ENCODE data around the gene IFTAP. TPM values are rescaled to one million over a fixed set of nuclear protein-coding genes. Genes with fewer than 3 reads are reported as not detected.

Gene IFTAP
- total RNA-seq, 4 donors from 2014 or later, result 23.3 to 46.5 (median 26.1) TPM

- intact Hi-C loops (cut with DNase I), result loop anchor here (5.0 kb wide), 1 partner anchor 53 kb away; the partner anchor contains the start of gene RAG1
- H3K36me3 ChIP-seq, result no peaks in the 10 kb centered on the region
- H3K27ac ChIP-seq (replicated peaks in 1 of 4), result no peak overlapping the region
- no peak for TF ChIP-seq POLR2AphosphoS5 (IDR thresholded peaks at IDR 0.05)
- TF ChIP-seq EP300 (IDR thresholded peaks at IDR 0.05), result no peak
- no peak overlapping the region for H3K4me3 ChIP-seq
- no peak for DNase-seq (ENCODE audit: extremely low spot score)
- peaks cover 15 to 18% (median 17%) of the 10 kb centered on the region in 4 donors for H3K4me1 ChIP-seq
- H3K27me3 ChIP-seq, result no peaks in the 10 kb centered on the region
- H3K9me3 ChIP-seq, result no peaks in the 10 kb centered on the region
These were observed 25.9 kb downstream of the IFTAP start for GRCh38 chr11:36620246-36620645.

- Histone ChIP-seq H3K9me3 (no peaks in the 10 kb centered on the region), H3K4me1 (peaks cover 11 to 18% (median 17%) of the 10 kb centered on the region in 4 donors), H3K27me3 (no peaks in the 10 kb centered on the region), H3K36me3 (no peaks in the 10 kb centered on the region), H3K27ac (replicated peaks in 1 of 4) (no peak overlapping the region), H3K4me3 (no peak overlapping the region)
- intact Hi-C loops (cut with DNase I), result loop anchor here (5.0 kb wide), 1 partner anchor 55 kb away; the partner anchor contains the start of gene RAG1
- 75% methylated on average over 3 of the region's 3 CpGs for WGBS
- no peak for TF ChIP-seq POLR2A (IDR thresholded peaks at IDR 0.05; ENCODE audit: low read depth)
- no peak for TF ChIP-seq EP300 (IDR thresholded peaks at IDR 0.05)
- TF ChIP-seq POLR2AphosphoS5 (IDR thresholded peaks at IDR 0.05), result no peak
- TF ChIP-seq CTCF (IDR thresholded peaks at IDR 0.05), result peak; percentile 26 to 46 (median 40)
- no peak for DNase-seq (ENCODE audit: extremely low spot score)
These were observed 28.3 kb downstream of the IFTAP start for GRCh38 chr11:36622431-36623136.

- Histone ChIP-seq H3K27ac (replicated peaks in 1 of 4) (no peak overlapping the region), H3K4me3 (no peak overlapping the region), H3K4me1 (peaks cover 9 to 18% (median 15%) of the 10 kb centered on the region in 4 donors), H3K9me3 (no peaks in the 10 kb centered on the region), H3K27me3 (no peaks in the 10 kb centered on the region), H3K36me3 (no peaks in the 10 kb centered on the region)
- intact Hi-C loops (cut with DNase I), result loop anchor here (5.0 kb wide), 1 partner anchor 56 kb away; the partner anchor contains the start of gene RAG1
- 91% methylated on average over 5 of the region's 5 CpGs for WGBS
- no peak for DNase-seq (ENCODE audit: extremely low spot score)
- TF ChIP-seq POLR2A (IDR thresholded peaks at IDR 0.05; ENCODE audit: low read depth), result no peak
- no peak for TF ChIP-seq EP300 (IDR thresholded peaks at IDR 0.05)
- no peak for TF ChIP-seq POLR2AphosphoS5 (IDR thresholded peaks at IDR 0.05)
- no peak for TF ChIP-seq CTCF (IDR thresholded peaks at IDR 0.05)
These were observed 29.2 kb downstream of the IFTAP start for GRCh38 chr11:36623494-36623893.

GRCh38 chr11:36627006-36627405, 32.7 kb downstream of the IFTAP start:
- Histone ChIP-seq H3K4me1 (peaks cover 0 to 11% (median 8%) of the 10 kb centered on the region in 4 donors), H3K9me3 (no peaks in the 10 kb centered on the region), H3K27me3 (no peaks in the 10 kb centered on the region), H3K36me3 (no peaks in the 10 kb centered on the region), H3K4me3 (no peak overlapping the region), H3K27ac (replicated peaks in 1 of 4) (no peak overlapping the region)
- 95% methylated on average over 1 of the region's 1 CpG for WGBS
- TF ChIP-seq POLR2AphosphoS5 (IDR thresholded peaks at IDR 0.05) (no peak), EP300 (IDR thresholded peaks at IDR 0.05) (no peak), POLR2A (IDR thresholded peaks at IDR 0.05; ENCODE audit: low read depth) (no peak), CTCF (IDR thresholded peaks at IDR 0.05) (no peak)
- no peak for DNase-seq (ENCODE audit: extremely low spot score)
- intact Hi-C loops (cut with DNase I), result no loop called here

- no peak overlapping the region for H3K4me3 ChIP-seq
- no peaks in the 10 kb centered on the region for H3K36me3 ChIP-seq
- 75% methylated on average over 2 of the region's 2 CpGs for WGBS
- H3K27ac ChIP-seq (replicated peaks in 1 of 4), result no peak overlapping the region
- no peak for DNase-seq (ENCODE audit: extremely low spot score)
- intact Hi-C loops (cut with DNase I), result no loop called here
- TF ChIP-seq CTCF (IDR thresholded peaks at IDR 0.05) (no peak), EP300 (IDR thresholded peaks at IDR 0.05) (no peak), POLR2A (IDR thresholded peaks at IDR 0.05; ENCODE audit: low read depth) (no peak), POLR2AphosphoS5 (IDR thresholded peaks at IDR 0.05) (no peak)
- peaks cover 0 to 13% (median 8%) of the 10 kb centered on the region in 4 donors for H3K4me1 ChIP-seq
- no peaks in the 10 kb centered on the region for H3K9me3 ChIP-seq
- H3K27me3 ChIP-seq, result no peaks in the 10 kb centered on the region
These were observed 33.2 kb downstream of the IFTAP start for GRCh38 chr11:36627471-36627870.
